Astrocyte of the cerebellum (primary cell): ENCODE results near the gene TTL.
"Not testable (repeated sequence)": the region's sequence is repeated elsewhere in the genome, so short reads cannot be mapped to it uniquely, and the experiment has no call there.

ENCODE experiments used
- DNase-seq: peaks from one replicate; pipeline ENCODE4 v3.0.0-alpha.2; 2011; ENCODE audit warnings: low read depth
- H3K4me3 ChIP-seq: 2 replicates; pipeline ENCODE4 v1.5.1; 2011; ENCODE audit warnings: mild to moderate bottlenecking, low read depth, low read length, moderate library complexity
- CTCF ChIP-seq: IDR thresholded peaks from 2 replicates; pipeline ENCODE4 v1.5.1; 2012; ENCODE audit warnings: low read length, low read depth, moderate library complexity, mild to moderate bottlenecking; ENCODE audit errors: missing control alignments
- in situ Hi-C: cut with HindIII; loops from 2 replicates; pipeline ENCODE4 v1.10.0; 2017; ENCODE audit warnings: low sequenced_read_pairs

TTL gene

GRCh38 chr2:112516801-112517200 lies 34.8 kb downstream of the TTL start:
- no peak for TF ChIP-seq CTCF
- in situ Hi-C loops: no loop called here
- DNase-seq: no peak
- no peak overlapping the region for H3K4me3 ChIP-seq

- no peak for TF ChIP-seq CTCF
- in situ Hi-C loops: no loop called here
- no peak for DNase-seq
- no peak overlapping the region for H3K4me3 ChIP-seq
Observed at GRCh38 chr2:112518807-112519206, 36.9 kb downstream of the TTL start.

DNA sequence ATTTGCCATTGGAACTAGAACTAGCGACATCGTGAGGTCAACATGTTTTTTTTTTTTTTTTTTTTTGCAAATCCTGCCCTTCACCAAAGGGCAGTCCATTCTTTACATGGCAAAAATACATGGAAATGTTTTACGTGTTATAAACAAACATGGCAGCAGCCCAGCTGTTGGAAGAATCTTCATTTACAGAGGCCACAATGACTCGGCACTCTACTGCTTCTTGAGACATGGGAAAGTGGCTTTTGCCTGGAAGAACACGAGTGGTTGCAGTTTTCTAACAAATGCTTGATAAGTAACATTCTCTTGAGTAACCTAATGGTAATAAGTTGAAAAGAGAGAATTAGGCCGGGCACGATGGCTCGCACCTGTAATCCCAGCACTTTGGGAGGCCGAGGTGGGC lies 37.5 kb downstream of the TTL start:
- no peak for TF ChIP-seq CTCF
- DNase-seq: no peak
- no peak overlapping the region for H3K4me3 ChIP-seq
- in situ Hi-C loops: no loop called here

- no peak for TF ChIP-seq CTCF
- H3K4me3 ChIP-seq: no peak overlapping the region
- in situ Hi-C loops: no loop called here
- DNase-seq: no peak
Observed at GRCh38 chr2:112520234-112520783, 38.4 kb downstream of the TTL start.

DNA sequence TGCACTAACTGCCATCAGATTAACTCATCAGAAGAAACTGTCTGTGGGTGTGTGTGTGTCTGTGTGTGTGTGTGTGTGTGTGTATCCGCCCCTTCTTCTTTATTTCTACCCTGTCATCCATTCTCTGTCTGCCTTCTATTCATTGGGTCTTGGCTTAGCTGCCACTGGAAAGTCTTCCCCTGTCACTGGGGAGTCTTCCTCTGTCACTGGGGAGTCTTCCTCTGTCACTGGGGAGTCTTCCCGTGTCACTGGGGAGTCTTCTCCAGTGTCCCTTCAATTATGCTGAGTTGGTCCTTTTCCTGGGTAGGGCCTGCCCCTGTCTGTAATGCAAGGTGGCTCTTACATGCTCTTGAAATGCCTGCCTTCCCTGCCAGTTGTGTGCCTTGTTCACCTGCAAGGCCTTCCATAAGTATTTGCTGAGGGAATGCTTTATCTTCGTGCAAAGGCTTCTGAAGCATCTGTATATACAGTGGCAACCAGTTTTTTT lies 41.4 kb downstream of the TTL start:
- in situ Hi-C loops: no loop called here
- no peak overlapping the region for H3K4me3 ChIP-seq
- DNase-seq: no peak
- no peak for TF ChIP-seq CTCF

GRCh38 chr2:112524276-112524675 lies 42.3 kb downstream of the TTL start:
- H3K4me3 ChIP-seq, DNase-seq, in situ Hi-C loops: not testable (repeated sequence)

- no peak for TF ChIP-seq CTCF
- DNase-seq: no peak
- no peak overlapping the region for H3K4me3 ChIP-seq
- in situ Hi-C loops: no loop called here
Observed at GRCh38 chr2:112528541-112528940, 46.6 kb downstream of the TTL start.
